ENCODE results near the gene PHACTR1.

PHACTR1 gene

DNA sequence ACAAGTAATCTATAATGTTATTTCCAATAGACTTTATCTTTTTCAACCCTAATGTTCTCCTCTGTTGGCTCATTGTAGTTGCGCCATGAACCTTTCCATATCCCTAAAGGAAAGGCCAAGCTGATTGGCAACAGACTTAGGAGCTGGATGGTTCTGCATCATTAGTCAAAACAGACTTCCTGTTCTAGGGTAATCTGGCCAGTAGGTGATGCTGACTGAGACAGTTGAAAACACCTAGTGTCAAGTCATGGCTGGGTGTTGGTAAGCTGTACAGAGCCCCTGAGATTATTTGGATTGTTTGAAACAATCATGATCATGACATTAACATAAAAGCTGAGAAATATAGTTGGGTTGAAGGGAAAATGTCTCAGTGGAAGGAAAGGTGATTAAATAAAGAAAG lies 231.4 kb downstream of the PHACTR1 start:
- DNase-seq (ENCODE audit: low read depth) = no peak
- H3K4me3 ChIP-seq (ENCODE audit: control insufficient read depth, low read depth, low read length) = no peak overlapping the region
- TF ChIP-seq, protein P1, sequence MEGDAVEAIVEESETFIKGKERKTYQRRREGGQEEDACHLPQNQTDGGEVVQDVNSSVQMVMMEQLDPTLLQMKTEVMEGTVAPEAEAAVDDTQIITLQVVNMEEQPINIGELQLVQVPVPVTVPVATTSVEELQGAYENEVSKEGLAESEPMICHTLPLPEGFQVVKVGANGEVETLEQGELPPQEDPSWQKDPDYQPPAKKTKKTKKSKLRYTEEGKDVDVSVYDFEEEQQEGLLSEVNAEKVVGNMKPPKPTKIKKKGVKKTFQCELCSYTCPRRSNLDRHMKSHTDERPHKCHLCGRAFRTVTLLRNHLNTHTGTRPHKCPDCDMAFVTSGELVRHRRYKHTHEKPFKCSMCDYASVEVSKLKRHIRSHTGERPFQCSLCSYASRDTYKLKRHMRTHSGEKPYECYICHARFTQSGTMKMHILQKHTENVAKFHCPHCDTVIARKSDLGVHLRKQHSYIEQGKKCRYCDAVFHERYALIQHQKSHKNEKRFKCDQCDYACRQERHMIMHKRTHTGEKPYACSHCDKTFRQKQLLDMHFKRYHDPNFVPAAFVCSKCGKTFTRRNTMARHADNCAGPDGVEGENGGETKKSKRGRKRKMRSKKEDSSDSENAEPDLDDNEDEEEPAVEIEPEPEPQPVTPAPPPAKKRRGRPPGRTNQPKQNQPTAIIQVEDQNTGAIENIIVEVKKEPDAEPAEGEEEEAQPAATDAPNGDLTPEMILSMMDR (IDR thresholded peaks at IDR 0.05; ENCODE audit: control insufficient read depth, insufficient read depth, low read depth, low read length, missing control alignments) = no peak

- H3K4me3 ChIP-seq (ENCODE audit: control insufficient read depth, low read depth, low read length) = no peak overlapping the region
- no peak for DNase-seq (ENCODE audit: low read depth)
- TF ChIP-seq, protein P1 (IDR thresholded peaks at IDR 0.05; ENCODE audit: control insufficient read depth, insufficient read depth, low read depth, low read length, missing control alignments) = no peak
Measured at GRCh38 chr6:12950976-12951375, 234.4 kb downstream of the PHACTR1 start.

GRCh38 chr6:12951415-12951814 lies 234.8 kb downstream of the PHACTR1 start:
- no peak for DNase-seq (ENCODE audit: low read depth)
- TF ChIP-seq, protein P1 (IDR thresholded peaks at IDR 0.05; ENCODE audit: control insufficient read depth, insufficient read depth, low read depth, low read length, missing control alignments) = no peak
- H3K4me3 ChIP-seq (ENCODE audit: control insufficient read depth, low read depth, low read length) = no peak overlapping the region

DNA sequence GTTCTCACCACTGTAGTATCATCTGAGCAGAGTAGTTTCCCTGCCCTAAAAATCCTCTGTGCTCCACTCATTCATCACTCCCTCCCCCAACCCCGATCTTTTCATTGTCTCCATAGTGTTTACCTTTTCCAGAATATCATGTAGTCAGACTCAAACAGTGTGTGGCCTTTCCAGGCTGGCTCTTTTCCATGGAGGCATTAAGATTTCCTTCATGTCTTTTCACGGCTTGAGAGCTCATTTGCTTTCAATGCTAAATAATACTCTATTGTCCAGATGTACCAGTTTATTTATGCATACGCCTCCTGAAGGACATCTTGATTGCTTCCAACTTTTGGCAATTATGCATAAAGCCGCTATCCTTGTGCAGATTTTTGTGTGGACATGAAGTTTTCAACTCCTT lies 235.8 kb downstream of the PHACTR1 start:
- no peak for DNase-seq (ENCODE audit: low read depth)
- no peak overlapping the region for H3K4me3 ChIP-seq (ENCODE audit: control insufficient read depth, low read depth, low read length)
- TF ChIP-seq, protein P1 (IDR thresholded peaks at IDR 0.05; ENCODE audit: control insufficient read depth, insufficient read depth, low read depth, low read length, missing control alignments) = no peak

- TF ChIP-seq, protein P1 (IDR thresholded peaks at IDR 0.05; ENCODE audit: control insufficient read depth, insufficient read depth, low read depth, low read length, missing control alignments) = no peak
- H3K4me3 ChIP-seq (ENCODE audit: control insufficient read depth, low read depth, low read length) = no peak overlapping the region
- no peak for DNase-seq (ENCODE audit: low read depth)
Measured at GRCh38 chr6:12955956-12956355, 239.4 kb downstream of the PHACTR1 start.

- H3K4me3 ChIP-seq (ENCODE audit: control insufficient read depth, low read depth, low read length) = peak overlapping the region; percentile 71
- peak; percentile 10 for DNase-seq (ENCODE audit: low read depth)
- TF ChIP-seq, protein P1 (IDR thresholded peaks at IDR 0.05; ENCODE audit: control insufficient read depth, insufficient read depth, low read depth, low read length, missing control alignments) = no peak
Measured at GRCh38 chr6:12956991-12957320, 240.4 kb downstream of the PHACTR1 start.

Data from AG09309 (cell line).